Keratinocyte (primary cell): Measurements from ENCODE around the gene SLC25A11. TPM values are rescaled to one million over a fixed set of nuclear protein-coding genes. Genes with fewer than 3 reads are reported as not detected.

Experiments used
- DNase-seq: peaks from one replicate; pipeline ENCODE4 v3.0.0-alpha.2; 2011; ENCODE audit warnings: low read depth, missing footprints, low spot score
- FAIRE-seq: peaks from 2 replicates; lab custom pipeline; 2011; peaks lifted over from hg19 to GRCh38; lab: Jason Lieb, UNC
- H2AFZ ChIP-seq: 2 replicates; pipeline ENCODE4 v1.6.0; 2012; ENCODE audit warnings: low read length, control low read depth, inconsistent platforms; ENCODE audit not compliant: control insufficient read depth
- H3K27ac ChIP-seq: 2 replicates; pipeline ENCODE4 v1.5.1; 2011; ENCODE audit warnings: low read length; ENCODE audit not compliant: control insufficient read depth, insufficient read depth
- H3K27me3 ChIP-seq: 3 replicates; pipeline ENCODE4 v1.6.0; 2011; ENCODE audit warnings: low read length; ENCODE audit not compliant: control insufficient read depth, insufficient read depth; ENCODE audit errors: extremely low read depth
- H3K36me3 ChIP-seq, 2 experiments: 2 replicates in 1 of 2; 3 replicates in 1 of 2; pipeline ENCODE4 v1.5.1; 2011; ENCODE audit warnings: low read length in 2 of 2, mild to moderate bottlenecking in 1 of 2; ENCODE audit not compliant: control insufficient read depth in 2 of 2, insufficient read depth in 2 of 2; ENCODE audit errors: extremely low read depth in 1 of 2
- H3K4me1 ChIP-seq: 3 replicates; pipeline ENCODE4 v1.5.1; 2011; ENCODE audit warnings: low read length; ENCODE audit not compliant: control insufficient read depth, insufficient read depth; ENCODE audit errors: extremely low read depth
- H3K4me2 ChIP-seq: 3 replicates; pipeline ENCODE4 v1.6.0; 2011; ENCODE audit warnings: low read depth, low read length; ENCODE audit not compliant: control insufficient read depth, insufficient read depth; ENCODE audit errors: extremely low read depth
- H3K4me3 ChIP-seq, 3 experiments: fragments of 200-600 bp in 1 of 3; sonication (generic) in 1 of 3; 2 replicates in 2 of 3; 3 replicates in 1 of 3; pipeline ENCODE4 v1.5.1; 2011 to 2016; ENCODE audit warnings: low read length in 3 of 3, mild to moderate bottlenecking in 3 of 3, control low read depth in 2 of 3, inconsistent platforms in 1 of 3, low read depth in 1 of 3, mixed read lengths in 1 of 3, mixed run types in 1 of 3, moderate library complexity in 1 of 3; ENCODE audit not compliant: control insufficient read depth in 2 of 3, insufficient read depth in 2 of 3; ENCODE audit errors: extremely low read depth in 1 of 3
- H3K79me2 ChIP-seq: 2 replicates; pipeline ENCODE4 v1.6.0; 2012; ENCODE audit warnings: low read length; ENCODE audit not compliant: control insufficient read depth, insufficient read depth
- H3K9ac ChIP-seq: 3 replicates; pipeline ENCODE4 v1.6.0; 2011; ENCODE audit warnings: low read length; ENCODE audit not compliant: control insufficient read depth, insufficient read depth; ENCODE audit errors: extremely low read depth
- H3K9me1 ChIP-seq: 3 replicates; pipeline ENCODE4 v1.6.0; 2011; ENCODE audit warnings: low read length; ENCODE audit not compliant: control insufficient read depth, insufficient read depth; ENCODE audit errors: extremely low read depth
- H3K9me3 ChIP-seq: 2 replicates; pipeline ENCODE4 v1.5.1; 2012; ENCODE audit warnings: low read depth, low read length; ENCODE audit not compliant: control insufficient read depth
- H4K20me1 ChIP-seq: 3 replicates; pipeline ENCODE4 v1.6.0; 2011; ENCODE audit warnings: low read length; ENCODE audit not compliant: control insufficient read depth, insufficient read depth; ENCODE audit errors: extremely low read depth
- EZH2 ChIP-seq: IDR thresholded peaks from one replicate; pipeline ENCODE4 v1.6.1; 2012; ENCODE audit warnings: inconsistent platforms, mild to moderate bottlenecking, low read length, moderate library complexity
- dilution Hi-C: fragments of 300-500 bp; cut with MboI; formaldehyde crosslinking; loops from one replicate; pipeline ENCODE4 v1.7.0; 2020; ENCODE audit warnings: low sequenced_read_pairs; ENCODE audit not compliant: extremely low pct_ligation_motif_present
- polyA plus RNA-seq, 5 experiments: library from polyadenylated mRNA; depleted of rRNA in 3 of 5; stranded (reverse) in 3 of 5; stranded (forward) in 1 of 5; unstranded in 1 of 5; fragments of >200 nt; gene quantifications; 1 replicate in 1 of 5; 2 replicates in 3 of 5; 3 replicates in 1 of 5; pipeline versions ENCODE4 v1.2.1 to v1.2.3, GENCODE V29; 2011 to 2012; ENCODE audit warnings: missing spikeins in 2 of 5, low read depth in 1 of 5, low replicate concordance in 1 of 5
- TF ChIP-seq, protein P1 (sequence below), 3 experiments: IDR thresholded peaks in 1 of 3; conservative IDR thresholded peaks in 1 of 3; optimal IDR thresholded peaks in 1 of 3; 2 replicates in 2 of 3; 3 replicates in 1 of 3; pipeline versions ENCODE3 to v1.5.1; 2011; ENCODE audit warnings: low read length in 3 of 3, mild to moderate bottlenecking in 3 of 3, moderate library complexity in 2 of 3, control low read depth in 1 of 3, inconsistent platforms in 1 of 3; ENCODE audit not compliant: insufficient read depth in 2 of 3; ENCODE audit errors: extremely low read depth in 1 of 3

The SLC25A11 gene
- polyA plus RNA-seq, 1 donor (not counting 4 experiments of a cell fraction or from before 2014, with no cell fraction given) = 33.8 TPM

DNA sequence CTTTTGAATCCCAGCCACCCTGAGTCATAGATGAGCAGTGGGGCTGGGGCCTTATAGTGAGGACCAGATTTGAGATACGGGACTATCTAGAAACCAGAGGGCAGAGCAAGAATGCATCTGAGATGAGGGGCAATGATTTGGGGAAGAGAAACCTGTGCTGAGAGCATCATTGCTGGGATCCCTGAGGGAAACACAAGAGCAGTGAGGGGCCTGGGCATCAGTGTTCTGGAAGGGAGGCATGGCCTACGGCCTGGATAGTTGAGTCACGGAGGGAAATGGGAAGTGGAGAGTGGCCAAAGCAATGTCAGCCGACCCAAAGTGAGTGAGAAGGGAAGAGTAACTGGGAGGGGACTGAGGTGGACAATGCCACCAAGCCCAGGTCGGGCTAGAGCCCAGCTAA lies 42.5 kb upstream of the SLC25A11 start:
- DNase-seq (no peak), FAIRE-seq (no peak)
- H3K4me3 ChIP-seq = no peak overlapping the region
- no peak overlapping the region for H3K9ac ChIP-seq
- peaks cover 43 to 45% of the 10 kb centered on the region in 2 experiments for H3K36me3 ChIP-seq
- no peaks in the 10 kb centered on the region for H3K9me3 ChIP-seq
- TF ChIP-seq, protein P1, sequence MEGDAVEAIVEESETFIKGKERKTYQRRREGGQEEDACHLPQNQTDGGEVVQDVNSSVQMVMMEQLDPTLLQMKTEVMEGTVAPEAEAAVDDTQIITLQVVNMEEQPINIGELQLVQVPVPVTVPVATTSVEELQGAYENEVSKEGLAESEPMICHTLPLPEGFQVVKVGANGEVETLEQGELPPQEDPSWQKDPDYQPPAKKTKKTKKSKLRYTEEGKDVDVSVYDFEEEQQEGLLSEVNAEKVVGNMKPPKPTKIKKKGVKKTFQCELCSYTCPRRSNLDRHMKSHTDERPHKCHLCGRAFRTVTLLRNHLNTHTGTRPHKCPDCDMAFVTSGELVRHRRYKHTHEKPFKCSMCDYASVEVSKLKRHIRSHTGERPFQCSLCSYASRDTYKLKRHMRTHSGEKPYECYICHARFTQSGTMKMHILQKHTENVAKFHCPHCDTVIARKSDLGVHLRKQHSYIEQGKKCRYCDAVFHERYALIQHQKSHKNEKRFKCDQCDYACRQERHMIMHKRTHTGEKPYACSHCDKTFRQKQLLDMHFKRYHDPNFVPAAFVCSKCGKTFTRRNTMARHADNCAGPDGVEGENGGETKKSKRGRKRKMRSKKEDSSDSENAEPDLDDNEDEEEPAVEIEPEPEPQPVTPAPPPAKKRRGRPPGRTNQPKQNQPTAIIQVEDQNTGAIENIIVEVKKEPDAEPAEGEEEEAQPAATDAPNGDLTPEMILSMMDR (optimal IDR thresholded peaks at IDR 0.05 in 1 of 3, IDR thresholded peaks at IDR 0.05 in 1 of 3, conservative IDR thresholded peaks at IDR 0.05 in 1 of 3; ENCODE audit: extremely low read depth in 1 of 3, insufficient read depth in 2 of 3, low read length in 3 of 3) = no peak
- TF ChIP-seq EZH2 = no peak
- no peaks in the 10 kb centered on the region for H3K9me1 ChIP-seq
- H4K20me1 ChIP-seq = no peaks in the 10 kb centered on the region
- H2AFZ ChIP-seq = no peak overlapping the region
- H3K27me3 ChIP-seq = no peaks in the 10 kb centered on the region
- peaks cover 14% of the 10 kb centered on the region for H3K79me2 ChIP-seq
- dilution Hi-C loops = no loop called here
- no peak overlapping the region for H3K27ac ChIP-seq
- peaks cover 5% of the 10 kb centered on the region for H3K4me1 ChIP-seq
- no peak overlapping the region for H3K4me2 ChIP-seq

DNA sequence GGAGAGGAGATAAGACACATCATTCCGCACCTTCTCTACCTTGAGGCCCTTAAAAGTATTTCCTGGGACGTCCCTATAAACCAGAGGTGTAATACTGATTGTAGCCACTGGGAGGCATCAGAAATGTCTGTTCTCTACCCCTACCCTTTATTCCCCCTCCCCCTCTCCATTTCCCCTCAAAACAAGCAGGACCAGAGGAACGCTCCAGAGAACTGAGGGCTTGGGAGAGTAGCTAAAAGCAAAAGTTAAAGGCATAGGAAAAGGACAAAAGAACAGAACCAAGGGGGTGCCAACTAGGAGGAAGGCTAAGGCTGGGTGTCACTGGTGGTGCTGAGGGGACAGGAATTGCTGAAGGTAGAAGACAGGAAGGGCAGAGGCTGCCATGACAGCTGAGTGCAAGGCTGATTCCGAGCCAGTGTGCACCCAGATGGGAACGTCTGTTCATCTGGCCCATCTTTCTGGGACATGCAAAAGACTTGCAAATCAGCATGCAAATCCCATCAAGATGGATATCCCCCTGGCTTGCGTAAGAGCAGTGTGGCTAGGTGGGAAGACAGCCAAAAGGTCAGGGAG lies 40.9 kb upstream of the SLC25A11 start:
- TF ChIP-seq, protein P1 (optimal IDR thresholded peaks at IDR 0.05 in 1 of 3, IDR thresholded peaks at IDR 0.05 in 1 of 3, conservative IDR thresholded peaks at IDR 0.05 in 1 of 3; ENCODE audit: extremely low read depth in 1 of 3, insufficient read depth in 2 of 3, low read length in 3 of 3) = peak; percentile 56 to 72 (median 61)
- no peak for TF ChIP-seq EZH2
- no peaks in the 10 kb centered on the region for H3K9me3 ChIP-seq
- no peak overlapping the region for H3K9ac ChIP-seq
- no peaks in the 10 kb centered on the region for H4K20me1 ChIP-seq
- H2AFZ ChIP-seq = no peak overlapping the region
- no peaks in the 10 kb centered on the region for H3K4me1 ChIP-seq
- H3K9me1 ChIP-seq = no peaks in the 10 kb centered on the region
- H3K4me3 ChIP-seq = no peak overlapping the region
- H3K36me3 ChIP-seq = peaks cover 45 to 49% of the 10 kb centered on the region in 2 experiments
- H3K27ac ChIP-seq = no peak overlapping the region
- no peak overlapping the region for H3K4me2 ChIP-seq
- FAIRE-seq = peak; percentile 74
- peaks cover 3% of the 10 kb centered on the region for H3K79me2 ChIP-seq
- DNase-seq = no peak
- no peaks in the 10 kb centered on the region for H3K27me3 ChIP-seq
- dilution Hi-C loops = no loop called here
